GM12875 (cell line): ENCODE results near the gene FOXC1.

ENCODE experiments used
- H3K4me3 ChIP-seq: one replicate; pipeline ENCODE4 v1.5.1; 2011; ENCODE audit warnings: low read depth, low read length, control low read depth
- TF ChIP-seq, protein P1 (sequence below): IDR thresholded peaks from 2 replicates; pipeline ENCODE4 v1.5.1; 2011; ENCODE audit warnings: low read depth, mild to moderate bottlenecking, control low read depth, inconsistent platforms, low read length, moderate library complexity, borderline replicate concordance; ENCODE audit not compliant: insufficient read depth

Gene FOXC1

DNA sequence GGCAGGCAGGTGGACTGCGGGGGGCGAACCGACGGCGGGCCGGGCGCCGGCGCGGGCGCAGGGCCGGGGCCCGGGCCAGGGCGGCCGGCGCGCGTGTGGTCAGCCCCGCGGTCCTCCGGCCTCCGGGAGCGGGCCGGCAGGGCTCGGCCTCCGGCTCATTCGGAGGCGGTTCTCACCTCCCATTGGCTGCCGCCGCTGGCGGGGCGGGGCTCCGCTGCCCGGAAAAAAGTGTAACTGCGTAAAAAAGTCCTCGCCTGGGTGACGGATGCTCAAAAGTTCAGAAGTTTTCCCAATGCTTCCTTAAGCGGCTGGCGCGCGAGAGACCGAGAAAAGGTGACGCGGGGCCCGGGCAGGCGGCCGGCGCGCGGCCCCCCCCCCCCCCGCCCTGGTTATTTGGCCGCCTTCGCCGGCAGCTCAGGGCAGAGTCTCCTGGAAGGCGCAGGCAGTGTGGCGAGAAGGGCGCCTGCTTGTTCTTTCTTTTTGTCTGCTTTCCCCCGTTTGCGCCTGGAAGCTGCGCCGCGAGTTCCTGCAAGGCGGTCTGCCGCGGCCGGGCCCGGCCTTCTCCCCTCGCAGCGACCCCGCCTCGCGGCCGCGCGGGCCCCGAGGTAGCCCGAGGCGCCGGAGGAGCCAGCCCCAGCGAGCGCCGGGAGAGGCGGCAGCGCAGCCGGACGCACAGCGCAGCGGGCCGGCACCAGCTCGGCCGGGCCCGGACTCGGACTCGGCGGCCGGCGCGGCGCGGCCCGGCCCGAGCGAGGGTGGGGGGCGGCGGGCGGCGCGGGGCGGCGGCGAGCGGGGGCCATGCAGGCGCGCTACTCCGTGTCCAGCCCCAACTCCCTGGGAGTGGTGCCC, at the start of gene FOXC1:
Gene FOXC1 (plus strand): TSS at position 268 of the 849 bp plus-strand sequence. CDS start 531 bp downstream, at position 799.
- TF ChIP-seq, protein P1, sequence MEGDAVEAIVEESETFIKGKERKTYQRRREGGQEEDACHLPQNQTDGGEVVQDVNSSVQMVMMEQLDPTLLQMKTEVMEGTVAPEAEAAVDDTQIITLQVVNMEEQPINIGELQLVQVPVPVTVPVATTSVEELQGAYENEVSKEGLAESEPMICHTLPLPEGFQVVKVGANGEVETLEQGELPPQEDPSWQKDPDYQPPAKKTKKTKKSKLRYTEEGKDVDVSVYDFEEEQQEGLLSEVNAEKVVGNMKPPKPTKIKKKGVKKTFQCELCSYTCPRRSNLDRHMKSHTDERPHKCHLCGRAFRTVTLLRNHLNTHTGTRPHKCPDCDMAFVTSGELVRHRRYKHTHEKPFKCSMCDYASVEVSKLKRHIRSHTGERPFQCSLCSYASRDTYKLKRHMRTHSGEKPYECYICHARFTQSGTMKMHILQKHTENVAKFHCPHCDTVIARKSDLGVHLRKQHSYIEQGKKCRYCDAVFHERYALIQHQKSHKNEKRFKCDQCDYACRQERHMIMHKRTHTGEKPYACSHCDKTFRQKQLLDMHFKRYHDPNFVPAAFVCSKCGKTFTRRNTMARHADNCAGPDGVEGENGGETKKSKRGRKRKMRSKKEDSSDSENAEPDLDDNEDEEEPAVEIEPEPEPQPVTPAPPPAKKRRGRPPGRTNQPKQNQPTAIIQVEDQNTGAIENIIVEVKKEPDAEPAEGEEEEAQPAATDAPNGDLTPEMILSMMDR, result no peak
- peak within 1 kb of the TSS; percentile 56 for H3K4me3 ChIP-seq

DNA sequence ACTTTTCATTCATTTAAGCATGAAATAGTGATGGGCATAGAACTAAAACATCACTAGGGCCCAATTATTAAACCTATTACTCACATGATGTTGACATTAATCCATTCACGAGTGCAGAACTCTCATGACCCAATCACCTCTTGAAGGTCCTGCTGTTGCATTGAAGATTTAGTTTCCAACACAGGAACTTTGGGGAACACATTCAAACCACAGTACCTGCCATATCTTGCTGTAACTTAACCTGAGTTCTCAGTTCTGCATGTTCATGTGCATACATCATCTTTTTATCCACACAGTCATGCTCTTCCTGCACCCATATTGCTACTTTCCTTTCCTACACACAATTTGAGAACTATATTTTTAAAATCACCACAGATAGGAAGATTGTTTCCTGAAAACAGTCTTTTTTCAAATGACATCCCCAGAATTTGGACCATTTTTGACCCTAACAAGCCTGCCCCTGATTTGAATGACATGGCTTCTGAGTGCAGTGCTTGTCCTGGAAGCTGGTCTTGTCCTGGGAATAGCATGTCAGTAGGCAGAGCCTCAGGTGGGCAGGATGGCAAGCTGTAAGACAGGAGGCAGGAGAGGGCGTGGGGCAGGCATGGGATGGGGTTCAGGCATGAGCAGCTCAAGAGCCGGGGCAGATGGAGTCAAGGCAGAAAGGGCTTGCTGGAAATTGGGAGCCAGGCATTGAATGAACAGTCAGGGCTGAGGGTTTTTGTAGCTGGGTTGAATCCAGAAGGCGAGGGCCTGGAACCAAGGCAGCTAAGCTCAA, 49.2 kb upstream of the FOXC1 start:
- TF ChIP-seq, protein P1, result no peak

DNA sequence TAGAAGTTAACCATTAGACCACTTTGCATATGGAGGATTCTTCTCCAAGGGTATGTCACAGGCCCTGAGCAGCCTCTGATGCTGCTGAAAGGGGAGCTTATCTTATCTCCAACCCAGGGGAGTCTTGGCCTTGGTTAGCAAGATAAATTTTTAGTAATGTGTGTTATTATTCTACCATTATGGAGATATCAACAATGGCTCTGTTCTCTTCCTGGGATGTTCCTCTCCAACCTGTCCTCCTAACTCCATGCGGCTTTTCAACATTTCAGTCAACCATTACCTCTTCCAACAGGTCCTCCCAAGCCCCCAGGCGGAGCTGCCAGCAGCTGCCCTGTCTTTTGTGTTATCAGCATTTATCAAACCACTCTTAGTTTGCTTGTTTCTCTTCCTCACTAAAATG, 48.4 kb upstream of the FOXC1 start:
- no peak overlapping the region for H3K4me3 ChIP-seq
- TF ChIP-seq, protein P1, result no peak

More for the DNA sequence above, 49.2 kb upstream of the FOXC1 start:
- H3K4me3 ChIP-seq, result no peak overlapping the region

DNA sequence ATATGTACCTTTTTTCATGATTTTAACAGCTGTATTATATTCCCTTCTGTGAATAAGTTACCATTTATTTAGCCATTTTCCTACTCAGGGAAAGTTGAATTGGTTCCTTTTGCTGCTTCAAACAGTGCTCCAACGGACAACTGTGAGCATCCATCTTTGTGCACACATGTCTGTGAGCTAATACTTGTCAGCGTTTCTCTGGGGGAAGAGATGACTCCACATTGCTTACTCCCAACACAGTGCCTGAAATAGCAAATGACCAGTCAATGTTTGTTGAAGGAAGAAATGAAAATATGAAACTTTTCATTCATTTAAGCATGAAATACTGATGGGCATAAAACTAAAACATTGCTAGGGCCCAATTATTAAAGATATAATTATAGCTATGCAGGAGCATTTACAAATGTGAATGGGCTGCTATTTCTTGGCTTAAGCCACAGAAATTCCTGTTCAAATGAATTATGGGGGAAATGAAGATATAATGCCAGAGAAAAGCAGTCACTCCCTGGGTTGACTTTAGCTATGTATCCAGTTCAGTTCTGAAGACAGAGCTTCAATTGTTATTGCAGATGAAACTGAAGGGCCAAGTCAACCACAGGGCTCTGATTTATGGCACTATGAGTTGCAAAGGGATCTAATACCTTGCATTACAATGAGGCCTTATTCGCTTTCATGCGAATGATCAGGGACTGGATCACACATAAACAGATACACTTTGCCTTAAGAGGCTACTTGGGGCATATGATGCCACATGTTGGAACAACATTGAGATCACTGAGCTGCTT, 47.4 kb upstream of the FOXC1 start:
- H3K4me3 ChIP-seq, result no peak overlapping the region
- TF ChIP-seq, protein P1, result no peak

DNA sequence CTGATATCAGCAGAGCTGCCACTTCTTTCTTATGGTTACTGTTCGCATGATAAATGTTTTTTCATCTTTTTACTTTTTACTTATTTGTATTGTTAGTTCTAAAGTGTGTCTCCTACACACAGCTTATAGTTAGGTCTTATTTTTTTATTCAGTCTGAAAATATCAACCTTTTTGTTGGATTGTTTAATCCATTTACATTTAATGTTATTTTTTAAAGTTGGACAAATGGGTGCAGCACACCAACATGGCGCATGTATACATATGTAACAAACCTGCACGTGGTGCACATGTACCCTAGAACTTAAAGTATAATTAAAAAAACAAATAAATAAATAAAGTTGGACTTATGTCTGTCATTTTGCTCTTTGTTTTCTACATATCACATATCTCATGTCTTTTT, 40.3 kb upstream of the FOXC1 start:
- TF ChIP-seq, protein P1, result no peak
- H3K4me3 ChIP-seq, result no peak overlapping the region

DNA sequence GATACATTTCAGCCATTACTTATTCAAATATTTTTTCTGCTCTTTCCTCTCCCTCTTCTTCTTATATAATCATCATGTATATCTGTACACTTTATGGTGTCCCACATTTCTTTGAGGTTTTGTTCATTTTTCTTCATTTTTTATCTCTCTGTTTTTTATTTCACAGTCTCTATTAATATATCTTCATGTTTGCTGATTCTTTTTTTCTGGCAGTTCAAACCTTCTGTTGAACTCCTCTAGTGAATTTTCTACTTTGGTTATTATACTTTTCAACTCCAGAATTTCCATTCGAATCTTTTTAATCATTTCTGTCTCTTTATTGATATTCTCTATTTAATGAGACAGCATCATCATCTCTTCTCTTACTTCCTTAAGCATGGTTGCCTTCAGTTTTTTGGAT, 38.9 kb upstream of the FOXC1 start:
- H3K4me3 ChIP-seq, result no peak overlapping the region
- TF ChIP-seq, protein P1, result no peak
